NCI-H524 (cell line): Measurements from ENCODE around the gene COL6A2.
"Not testable (repeated sequence)": the region's sequence is repeated elsewhere in the genome, so short reads cannot be mapped to it uniquely, and the experiment has no call there.

Experiments used
- DNase-seq, 2 experiments: peaks; one replicate each; lab custom pipeline; 2025; lab: John Stamatoyannopoulos, UW

Gene COL6A2

DNA sequence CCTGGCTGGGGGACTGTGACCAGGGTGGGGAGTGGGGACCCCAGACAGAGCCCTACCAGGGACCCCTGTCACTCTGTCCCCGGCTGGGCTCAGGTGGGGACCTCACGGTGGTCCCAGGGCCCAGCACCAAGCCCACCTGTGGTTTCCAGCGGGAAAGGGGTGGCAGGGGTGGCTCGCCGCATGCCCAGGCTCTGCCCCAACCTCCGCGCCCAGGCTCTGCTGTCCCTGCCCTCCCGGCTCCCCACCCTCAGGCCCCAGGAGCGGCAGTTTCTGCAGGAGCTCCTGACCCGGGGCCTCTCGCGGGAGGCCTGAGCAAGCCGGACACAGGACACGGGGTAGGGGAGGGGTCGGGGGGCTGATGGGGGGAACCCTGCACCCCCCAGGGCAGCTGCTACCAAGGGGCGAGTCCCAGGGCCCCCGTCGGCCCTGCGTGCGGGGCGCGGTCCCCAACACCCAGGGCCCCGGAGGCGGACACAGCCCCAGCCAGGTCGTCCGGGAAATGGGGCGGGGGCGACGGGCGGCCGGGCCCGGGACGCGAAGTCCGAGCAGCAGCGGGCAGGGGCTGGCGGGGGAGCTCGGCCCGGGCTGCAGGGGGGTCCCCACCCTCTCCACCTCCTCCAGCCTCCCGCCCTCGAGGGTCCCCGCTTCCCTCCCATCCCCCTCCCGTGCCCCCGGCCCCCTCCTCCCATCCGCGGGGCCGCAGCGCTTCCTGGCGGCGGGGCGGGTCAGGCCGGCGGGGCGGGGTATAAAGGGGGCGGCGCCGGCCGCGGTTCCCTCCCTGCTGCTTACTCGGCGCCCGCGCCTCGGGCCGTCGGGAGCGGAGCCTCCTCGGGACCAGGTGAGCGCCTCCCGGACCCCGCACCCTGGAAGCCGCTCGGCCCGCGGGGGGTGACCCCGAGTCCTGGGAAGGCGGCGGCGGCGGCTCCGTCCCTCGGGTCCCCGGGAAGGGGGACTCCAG is at the start of gene COL6A2:
COL6A2 (plus strand) TSS at position 777 of the 958 bp plus-strand sequence.
- peak in 1 of 2 experiments; percentile 31 for DNase-seq

- DNase-seq = peak in 1 of 2 experiments; percentile 71
These were observed 48.7 kb upstream of the COL6A2 start for GRCh38 chr21:46048926-46049889.

- no peak for DNase-seq
These were observed 47.8 kb upstream of the COL6A2 start for GRCh38 chr21:46049890-46050667.

- DNase-seq = no peak
These were observed 47.1 kb upstream of the COL6A2 start for GRCh38 chr21:46050668-46051378.

GRCh38 chr21:46051379-46051770 is 46.5 kb upstream of the COL6A2 start:
- no peak for DNase-seq

DNA sequence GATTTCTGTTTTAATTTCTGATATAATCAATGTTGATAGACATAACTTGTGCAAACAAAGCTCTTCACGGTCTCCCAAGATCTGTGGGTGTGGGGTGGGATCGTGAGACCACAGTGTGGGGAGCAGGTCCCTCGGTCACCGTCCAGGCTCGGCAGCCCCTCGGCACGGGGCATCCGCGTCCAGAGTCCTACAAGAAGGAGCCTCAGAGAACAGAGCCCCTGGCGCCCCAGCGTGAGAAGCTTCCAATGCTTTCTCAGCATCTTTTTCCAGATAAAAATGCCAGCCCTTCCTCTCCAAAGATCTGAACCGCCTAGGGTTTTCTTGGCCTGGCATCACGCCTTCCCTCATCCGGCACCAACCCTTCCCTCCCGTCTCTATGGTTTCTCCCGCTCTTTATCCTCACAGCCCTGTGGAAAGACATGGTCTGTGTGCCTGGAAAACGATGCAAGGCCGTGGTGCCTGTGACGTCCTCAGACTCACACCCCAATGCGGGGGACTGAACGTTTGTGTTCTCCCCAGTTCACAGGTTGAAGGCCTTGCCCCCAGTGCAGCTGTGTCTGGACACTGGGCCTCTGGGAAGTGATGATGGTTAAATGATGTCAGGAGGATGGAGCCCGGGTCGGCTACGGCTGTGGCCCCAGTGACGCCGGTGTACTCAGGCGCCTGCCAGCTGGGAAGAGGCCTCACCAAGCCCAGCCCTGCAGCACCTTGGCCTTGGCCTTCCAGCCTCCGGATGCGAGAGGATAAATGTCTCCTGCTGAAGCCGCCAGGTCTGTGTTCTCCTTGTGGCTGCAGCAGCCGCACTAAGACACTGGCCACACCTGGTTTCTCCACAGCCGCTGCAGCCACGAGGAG is 45.9 kb upstream of the COL6A2 start:
- no peak for DNase-seq

DNA sequence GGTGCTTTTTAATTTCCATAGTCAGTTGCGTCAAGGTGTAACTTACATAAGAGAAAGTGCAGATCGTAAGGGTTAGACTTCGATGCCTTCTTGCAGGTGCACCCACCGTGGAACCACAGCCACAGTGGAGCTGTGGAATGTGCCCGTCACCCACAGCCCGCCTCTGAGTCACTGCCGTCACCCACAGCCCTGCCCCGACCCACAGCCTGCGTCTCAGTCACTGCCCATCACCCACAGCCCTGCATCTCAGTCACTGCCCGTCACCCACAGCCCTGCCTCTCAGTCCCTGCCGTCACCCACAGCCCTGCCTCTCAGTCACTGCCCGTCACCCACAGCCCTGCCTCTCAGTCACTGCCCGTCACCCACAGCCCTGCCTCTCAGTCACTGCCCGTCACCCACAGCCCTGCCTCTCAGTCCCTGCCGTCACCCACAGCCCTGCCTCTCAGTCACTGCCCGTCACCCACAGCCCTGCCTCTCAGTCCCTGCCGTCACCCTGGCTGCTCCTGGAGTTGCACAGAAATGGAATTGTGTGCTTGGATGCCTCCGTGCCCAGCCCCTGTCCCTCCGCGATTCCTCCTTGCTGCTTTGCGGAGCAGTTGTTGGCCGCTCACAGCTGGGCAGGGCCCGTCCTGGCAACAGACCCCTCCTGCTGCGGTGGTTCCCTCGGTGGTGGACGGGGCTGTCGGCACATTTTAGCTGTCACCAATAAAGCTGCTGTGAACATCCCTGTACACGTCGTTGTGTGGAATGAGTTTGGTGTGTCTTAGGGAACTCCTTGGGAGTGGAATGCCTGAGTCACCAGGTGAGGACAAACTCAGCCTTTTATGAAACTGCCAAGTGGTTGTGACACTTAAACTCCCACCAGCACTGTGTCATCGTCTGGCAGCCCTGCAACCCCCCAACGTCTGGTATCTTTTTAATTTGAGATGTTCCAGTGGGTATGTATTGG is 44.9 kb upstream of the COL6A2 start:
- no peak for DNase-seq

DNA sequence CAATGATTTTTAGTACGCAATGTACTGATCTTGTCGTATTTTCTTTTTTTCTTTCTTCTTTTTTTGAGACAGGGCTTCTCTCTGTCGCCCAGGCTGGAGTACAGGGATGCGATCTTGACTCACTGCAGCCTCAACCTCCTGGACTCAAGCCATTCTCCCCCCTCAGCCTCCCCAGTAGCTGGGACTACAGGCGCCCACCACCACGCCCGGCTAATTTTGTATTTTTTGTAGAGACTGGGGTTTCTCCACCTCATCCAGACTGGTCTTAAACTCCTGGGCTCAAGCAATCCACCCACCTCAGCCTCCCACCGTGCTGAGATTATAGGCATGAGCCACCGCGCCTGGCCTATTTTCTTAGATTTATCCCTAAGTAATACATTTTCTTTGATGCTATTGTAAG is 43.9 kb upstream of the COL6A2 start:
- DNase-seq = no peak

DNA sequence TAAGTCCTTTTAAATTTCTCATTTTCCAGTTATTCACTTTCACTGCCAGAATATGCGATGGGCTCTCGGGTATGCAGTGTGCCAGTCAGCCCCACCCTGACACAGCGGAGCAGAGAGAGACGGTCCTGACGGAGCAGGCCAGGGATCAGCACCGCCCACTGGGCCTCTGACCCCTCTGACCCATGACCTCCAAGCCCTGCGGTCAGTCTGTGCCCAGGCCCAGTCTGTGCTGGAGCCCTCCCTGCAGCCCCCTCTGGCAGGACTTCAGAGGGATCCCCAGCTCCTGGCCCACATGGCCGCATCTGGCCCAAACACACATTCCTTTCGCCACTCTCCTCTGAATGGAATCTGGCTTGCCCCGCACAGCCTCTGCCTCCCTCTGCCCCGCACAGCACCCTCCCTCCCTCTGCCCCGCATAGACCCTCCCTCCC is 43.4 kb upstream of the COL6A2 start:
- DNase-seq = no peak

DNA sequence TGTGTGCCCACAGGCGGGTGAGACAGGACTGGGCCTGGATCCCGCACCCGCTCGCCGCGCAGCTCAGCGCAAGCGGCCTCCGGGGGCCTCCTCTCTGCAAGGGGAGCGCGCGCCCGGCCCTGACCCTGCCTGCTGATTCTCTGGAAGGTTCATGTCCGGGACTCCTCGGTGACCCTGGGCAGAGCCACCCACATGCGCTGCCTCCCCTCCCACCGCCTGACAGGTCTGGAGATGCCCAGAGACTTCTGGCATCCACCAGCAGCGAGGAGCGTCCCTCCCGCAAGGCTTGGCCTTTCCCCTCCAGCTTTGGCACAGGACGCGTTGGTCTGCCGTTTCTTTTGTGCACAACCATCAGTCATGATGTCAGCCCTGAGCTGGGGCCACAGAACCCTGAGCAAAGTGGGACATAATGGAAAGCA is 42.0 kb upstream of the COL6A2 start:
- DNase-seq = no peak

- no peak for DNase-seq
These were observed 41.4 kb upstream of the COL6A2 start for GRCh38 chr21:46056450-46056903.

DNA sequence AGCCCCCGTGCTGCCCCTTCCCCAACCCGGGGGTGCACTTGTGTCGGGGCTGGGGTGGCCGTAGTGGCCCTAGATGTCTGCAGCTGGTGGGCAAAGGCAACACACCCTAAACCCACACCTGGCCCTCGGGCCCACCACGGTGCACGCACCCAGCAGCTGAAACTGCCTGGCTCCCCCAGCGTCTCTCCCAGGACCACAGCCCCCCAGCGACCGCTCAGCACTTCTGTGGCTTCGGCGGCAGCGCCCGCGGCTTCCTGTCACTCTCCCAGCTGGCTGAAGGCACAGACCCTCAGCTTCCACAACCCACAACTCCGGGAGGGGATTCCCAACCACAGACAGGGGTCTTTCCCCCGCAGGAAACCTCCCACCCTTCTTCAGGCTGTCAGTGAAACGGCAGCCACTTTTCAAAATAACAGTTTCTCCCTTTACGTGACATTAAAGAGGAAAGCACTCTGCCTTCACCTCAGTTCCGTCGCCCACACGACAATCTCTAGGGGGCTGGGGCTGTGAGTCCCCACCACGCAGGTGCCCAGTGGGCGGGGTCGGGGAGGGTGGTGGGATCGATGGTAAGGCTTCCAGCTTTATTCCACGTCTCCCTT is 40.7 kb upstream of the COL6A2 start:
- no peak for DNase-seq

DNA sequence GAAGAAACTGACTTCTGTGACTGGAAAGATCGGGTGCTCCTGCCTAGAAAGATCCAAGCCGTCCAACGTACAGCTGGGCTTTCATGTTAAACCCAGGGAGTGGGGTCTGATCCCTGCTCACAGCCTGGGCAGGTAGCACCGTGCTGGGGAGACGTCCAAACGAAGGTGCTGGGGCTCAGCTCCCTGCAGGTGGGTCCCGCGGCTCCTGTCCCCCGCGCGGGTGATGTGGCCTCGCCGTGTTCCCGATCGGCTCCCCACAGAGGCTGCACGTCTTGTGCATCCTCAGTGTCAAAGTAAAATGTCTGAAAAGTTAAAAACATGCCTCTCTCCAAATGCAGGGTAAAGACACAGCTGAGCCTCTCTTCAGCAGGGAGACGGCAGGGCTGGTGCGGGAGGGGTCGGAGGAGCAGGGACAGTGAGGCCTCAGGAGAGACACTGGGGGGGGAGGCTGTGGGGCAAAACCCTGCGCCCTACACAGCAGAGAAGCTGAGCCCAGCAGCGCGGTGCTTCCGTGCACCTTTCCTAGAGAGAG is 40.1 kb upstream of the COL6A2 start:
- DNase-seq = no peak

- no peak for DNase-seq
These were observed 39.3 kb upstream of the COL6A2 start for GRCh38 chr21:46058431-46059145.

- no peak for DNase-seq
These were observed 38.7 kb upstream of the COL6A2 start for GRCh38 chr21:46059195-46059594.

DNA sequence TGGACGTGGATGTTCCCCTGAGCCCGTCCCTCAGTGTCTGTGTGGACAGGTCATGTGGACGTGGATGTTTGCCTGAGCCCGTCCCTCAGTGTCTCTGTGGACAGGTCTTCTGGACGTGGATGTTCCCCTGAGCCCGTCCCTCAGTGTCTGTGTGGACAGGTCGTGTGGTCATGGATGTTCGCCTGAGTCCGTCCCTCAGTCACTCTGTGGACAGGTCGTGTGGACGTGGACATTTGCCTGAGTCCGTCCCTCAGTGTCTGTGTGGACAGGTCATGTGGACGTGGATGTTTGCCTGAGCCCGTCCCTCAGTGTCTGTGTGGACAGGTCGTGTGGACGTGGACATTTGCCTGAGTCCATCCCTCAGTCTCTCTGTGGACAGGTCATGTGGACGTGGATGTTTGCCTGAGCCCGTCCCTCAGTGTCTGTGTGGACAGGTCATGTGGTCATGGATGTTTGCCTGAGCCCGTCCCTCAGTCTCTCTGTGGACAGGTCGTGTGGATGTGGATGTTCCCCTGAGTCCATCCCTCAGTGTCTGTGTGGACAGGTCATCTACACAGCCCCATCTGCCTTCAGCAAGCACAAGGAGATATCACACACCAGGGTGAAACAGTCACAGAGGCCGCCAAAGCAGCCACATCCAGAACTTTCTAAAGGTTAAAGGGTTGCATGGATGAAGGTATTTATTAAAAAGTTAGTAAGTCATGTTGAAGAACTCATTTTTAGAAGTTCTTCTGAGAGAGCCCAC is 38.0 kb upstream of the COL6A2 start:
- not testable (repeated sequence) for DNase-seq

DNA sequence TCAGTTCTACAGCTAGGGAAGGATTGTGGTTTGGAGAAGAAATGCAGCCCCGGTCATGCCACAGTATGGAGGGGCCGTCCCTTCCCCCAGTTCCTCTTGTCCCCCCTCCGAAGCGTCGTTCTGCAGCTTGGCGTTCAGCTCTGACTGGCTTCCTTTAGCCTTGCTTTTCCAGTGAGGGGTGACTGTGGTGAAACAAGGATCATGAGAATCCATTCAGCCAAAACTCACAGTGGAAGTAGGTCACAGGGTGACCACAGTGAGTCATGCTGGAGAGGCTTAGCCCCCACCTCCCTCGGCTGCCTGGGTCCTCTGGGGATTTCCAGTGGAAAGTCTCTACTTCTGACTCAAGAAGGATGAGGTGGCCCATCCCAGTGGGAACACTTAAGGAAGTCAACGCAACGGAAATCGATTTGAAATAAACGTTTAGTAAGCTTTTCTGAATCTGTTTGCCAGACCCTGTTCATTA is 37.3 kb upstream of the COL6A2 start:
- DNase-seq = no peak
